Stimulated activated CD8-positive, alpha-beta memory T cell treated with anti-CD3 and anti-CD28 coated beads, Interleukin-7, amount 100 ng/mL, for 24 hours (primary cell): Measurements from ENCODE around the gene MAGEH1.
"Not testable (repeated sequence)": the region's sequence is repeated elsewhere in the genome, so short reads cannot be mapped to it uniquely, and the experiment has no call there.

Experiments
- DNase-seq: peaks from one replicate; pipeline ENCODE4 v3.0.0-alpha.2; 2020; ENCODE audit warnings: low read depth

Gene MAGEH1, protein sequence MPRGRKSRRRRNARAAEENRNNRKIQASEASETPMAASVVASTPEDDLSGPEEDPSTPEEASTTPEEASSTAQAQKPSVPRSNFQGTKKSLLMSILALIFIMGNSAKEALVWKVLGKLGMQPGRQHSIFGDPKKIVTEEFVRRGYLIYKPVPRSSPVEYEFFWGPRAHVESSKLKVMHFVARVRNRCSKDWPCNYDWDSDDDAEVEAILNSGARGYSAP

DNA sequence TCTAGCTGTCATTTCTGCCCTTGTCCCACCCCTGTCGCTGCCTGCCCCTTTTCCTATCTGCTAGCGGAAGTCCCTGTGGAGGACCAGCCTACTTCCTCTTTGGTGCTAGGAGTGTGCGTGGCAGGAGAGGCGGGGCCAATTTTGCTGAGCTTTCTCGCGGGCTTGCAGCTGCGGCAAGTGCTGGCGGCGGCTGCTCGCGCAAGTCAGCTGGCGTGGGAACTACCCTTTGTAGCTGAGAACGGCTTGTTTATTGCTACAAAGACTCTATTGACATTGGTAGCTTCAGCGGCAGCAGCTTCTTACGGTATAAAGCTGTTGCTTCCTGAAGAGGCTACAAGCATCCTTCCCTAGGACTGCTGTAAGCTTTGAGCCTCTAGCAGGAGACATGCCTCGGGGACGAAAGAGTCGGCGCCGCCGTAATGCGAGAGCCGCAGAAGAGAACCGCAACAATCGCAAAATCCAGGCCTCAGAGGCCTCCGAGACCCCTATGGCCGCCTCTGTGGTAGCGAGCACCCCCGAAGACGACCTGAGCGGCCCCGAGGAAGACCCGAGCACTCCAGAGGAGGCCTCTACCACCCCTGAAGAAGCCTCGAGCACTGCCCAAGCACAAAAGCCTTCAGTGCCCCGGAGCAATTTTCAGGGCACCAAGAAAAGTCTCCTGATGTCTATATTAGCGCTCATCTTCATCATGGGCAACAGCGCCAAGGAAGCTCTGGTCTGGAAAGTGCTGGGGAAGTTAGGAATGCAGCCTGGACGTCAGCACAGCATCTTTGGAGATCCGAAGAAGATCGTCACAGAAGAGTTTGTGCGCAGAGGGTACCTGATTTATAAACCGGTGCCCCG lies at the start of gene MAGEH1:
MAGEH1 (plus strand) TSS at position 138 of the 843 bp plus-strand sequence; CDS start at position 386, 248 bp downstream.
- DNase-seq, result peak; percentile 51

DNA sequence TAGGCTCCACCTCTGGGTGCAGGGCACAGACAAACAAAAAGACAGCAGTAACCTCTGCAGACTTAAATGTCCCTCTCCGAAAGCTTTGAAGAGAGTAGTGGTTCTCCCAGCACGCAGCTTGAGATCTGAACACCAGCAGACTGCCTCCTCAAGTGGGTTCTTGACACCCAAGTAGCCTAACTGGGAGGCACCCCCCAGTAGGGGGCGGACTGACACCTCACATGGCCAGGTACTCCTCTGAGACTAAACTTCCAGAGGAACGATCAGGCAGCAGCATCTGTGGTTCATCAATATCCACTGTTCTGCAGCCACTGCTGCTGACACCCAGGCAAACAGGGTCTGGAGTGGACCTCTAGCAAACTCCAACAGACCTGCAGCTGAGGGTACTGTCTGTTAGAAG lies 24.8 kb upstream of the MAGEH1 start:
- not testable (repeated sequence) for DNase-seq

DNA sequence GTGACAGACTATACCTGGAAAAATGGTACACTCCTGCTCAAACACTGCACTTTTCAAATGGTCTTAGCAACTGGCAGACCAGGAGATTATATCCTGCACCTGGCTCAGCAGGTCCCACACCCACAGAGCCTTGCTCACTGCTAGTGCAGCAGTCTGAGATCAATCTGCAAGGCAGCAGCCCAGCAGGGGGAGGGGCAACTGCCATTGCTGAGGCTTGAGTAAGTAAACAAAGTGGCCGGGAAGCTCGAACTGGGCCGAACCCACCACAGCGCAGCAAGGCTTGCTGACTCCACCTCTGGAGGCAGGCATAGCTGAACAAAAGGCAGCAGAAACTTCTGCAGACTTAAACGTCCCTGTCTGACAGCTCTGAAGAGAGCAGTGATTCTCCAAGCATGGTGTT lies 8.5 kb upstream of the MAGEH1 start:
- DNase-seq, result not testable (repeated sequence)

DNA sequence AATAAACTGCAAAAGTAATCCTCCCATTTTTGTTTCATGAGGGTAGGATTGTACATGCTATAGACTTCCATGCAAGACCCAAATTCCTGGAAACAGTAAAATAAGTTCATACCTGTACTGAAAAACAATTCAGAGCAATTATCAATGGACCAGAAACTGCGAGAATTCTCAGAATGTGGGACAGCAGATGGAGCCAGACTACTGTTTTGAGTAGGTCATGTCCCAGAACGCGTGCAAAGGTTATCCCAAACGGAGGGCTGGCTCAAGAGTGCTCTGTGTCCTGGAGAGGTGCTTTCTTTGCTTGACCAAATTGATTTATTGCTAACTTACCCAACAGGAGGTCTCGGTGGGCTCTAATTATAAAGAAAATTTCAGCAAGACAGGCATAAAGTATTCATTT lies 1.7 kb upstream of the MAGEH1 start:
- DNase-seq, result no peak

DNA sequence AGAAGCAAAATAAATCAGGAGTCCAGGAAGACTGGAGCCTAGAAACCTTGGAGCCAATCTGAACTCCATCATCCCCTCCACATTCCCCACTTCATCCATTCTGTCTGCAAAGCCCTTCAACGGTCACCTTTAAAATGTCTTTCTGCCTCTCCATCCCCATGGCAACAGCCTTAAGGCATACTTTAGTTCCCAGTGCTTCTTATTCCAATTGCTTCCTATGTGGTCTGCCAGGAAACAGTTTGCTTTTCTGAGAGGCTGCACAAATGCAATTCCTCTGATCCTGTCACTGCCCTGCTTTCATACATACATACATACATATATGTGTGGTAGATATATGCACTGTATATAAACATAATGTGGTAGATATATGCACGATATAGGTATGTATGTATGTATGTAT lies 786 bp upstream of the MAGEH1 start:
- no peak for DNase-seq

DNA sequence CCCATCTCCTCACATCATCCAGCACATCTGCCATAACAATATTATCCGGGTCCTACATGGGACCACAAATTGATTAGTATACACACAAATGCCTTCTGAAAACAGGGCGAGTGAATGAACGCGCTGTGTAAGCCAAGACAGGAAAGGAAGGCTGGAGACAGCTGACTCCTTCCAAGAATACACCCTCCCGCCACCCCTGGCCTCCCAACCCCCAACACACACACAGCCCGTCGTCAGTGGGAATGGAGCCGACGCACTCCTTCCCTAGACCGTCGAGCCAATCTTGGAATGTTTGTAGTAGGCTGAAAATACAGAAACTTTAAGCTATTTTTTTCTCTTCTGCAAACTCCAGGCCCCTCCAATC lies 319 bp upstream of the MAGEH1 start:
- no peak for DNase-seq

DNA sequence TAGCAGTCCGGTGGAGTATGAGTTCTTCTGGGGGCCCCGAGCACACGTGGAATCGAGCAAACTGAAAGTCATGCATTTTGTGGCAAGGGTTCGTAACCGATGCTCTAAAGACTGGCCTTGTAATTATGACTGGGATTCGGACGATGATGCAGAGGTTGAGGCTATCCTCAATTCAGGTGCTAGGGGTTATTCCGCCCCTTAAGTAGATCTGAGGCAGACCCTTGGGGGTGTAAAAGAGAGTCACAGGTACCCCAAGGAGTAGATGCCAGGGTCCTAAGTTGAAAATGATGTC lies 852 bp downstream of the MAGEH1 start:
- no peak for DNase-seq

DNA sequence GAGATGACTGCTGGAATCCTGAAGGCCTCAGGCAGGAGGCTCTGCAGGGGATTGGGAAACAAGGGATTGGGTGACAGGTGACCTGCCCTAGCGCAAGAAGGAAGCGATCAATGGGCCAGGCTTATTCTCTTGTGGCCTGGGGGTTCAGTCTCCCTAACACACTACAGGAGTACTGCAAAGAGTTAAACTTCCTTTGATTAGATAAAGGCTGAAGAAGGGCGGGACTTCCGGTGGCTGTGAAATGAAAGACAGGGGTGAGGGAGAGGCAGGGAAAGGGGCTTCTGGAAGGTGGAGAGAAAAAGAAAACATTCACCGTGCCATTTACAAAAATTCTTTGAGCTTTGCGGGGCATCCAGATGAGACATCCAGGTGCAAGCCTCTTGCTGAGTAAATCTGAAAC lies 3.8 kb downstream of the MAGEH1 start:
- not testable (repeated sequence) for DNase-seq

DNA sequence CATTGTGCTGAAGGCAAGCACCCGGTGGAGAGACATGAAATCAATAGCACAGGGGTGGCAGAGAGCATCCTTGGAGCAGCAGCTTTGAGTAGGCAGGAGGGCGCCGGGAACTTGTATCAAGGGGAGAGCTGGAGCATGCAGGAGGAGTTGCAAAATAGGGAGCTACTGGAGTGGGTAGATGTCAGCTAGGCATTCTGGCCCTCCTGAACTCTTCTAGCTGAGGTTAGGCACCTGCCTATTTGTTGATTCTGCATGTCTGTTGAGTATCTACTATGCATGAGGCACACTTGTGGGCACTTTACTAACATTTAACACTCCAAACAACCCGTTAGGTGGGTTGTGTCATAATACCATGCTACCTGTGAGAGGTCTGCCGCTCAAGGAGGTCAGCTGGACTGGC lies 7.5 kb downstream of the MAGEH1 start:
- DNase-seq, result not testable (repeated sequence)

DNA sequence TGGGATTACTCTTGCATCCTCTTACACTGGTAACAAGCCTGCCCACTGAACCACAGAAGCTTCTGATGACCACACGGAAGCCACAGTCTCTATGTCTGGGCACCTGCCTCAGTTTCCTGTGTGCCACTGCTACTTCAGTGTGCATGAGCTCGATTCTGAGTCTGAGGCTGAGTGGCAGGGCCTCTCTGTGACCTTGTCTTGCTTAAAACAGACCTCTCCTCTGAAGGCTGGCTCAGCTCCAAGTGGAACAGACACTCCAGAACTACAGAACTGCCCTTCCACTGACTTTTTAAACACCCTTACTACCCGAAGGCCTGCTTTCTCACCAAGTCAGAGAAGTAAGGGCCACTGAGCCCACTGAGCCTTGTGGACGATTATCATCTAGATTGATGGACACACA lies 8.0 kb downstream of the MAGEH1 start:
- DNase-seq, result not testable (repeated sequence)

DNA sequence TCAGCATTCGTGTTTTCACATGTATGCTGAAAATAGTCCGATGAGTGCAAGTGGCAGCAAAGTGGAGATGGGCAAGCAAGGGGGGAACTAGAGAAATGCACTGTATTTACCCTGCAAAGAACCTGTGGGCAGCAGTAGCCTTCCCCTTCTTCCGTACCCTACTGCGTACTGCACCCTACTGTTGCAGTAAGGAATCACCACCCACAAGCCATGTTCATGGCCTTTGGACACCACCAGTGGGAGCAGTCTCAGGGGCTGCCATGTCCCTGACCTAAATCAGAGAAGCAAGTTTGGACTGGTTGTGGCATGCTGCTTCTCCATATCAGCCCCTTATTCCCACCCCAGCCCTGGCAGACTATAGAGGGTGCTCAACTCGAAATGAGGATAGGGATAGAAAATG lies 12.1 kb downstream of the MAGEH1 start:
- not testable (repeated sequence) for DNase-seq

DNA sequence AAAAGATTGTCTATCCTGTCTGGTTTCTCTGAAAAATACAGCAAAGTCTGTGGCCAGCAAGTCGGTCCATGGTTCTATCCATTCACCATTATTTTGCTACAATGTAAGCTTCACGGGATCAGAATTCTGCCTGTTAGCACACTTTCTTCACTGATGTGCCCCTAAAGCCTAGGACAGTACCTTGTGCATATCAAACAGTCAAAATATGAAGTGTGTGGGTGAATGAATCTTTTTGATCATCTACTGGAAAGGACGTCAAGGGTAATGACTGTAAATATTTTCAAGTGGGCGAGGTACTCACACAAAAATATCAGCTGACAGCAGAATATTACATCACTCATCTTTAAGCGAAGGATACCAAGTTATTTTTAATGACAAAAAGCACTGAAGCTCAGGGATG lies 13.2 kb downstream of the MAGEH1 start:
- not testable (repeated sequence) for DNase-seq

DNA sequence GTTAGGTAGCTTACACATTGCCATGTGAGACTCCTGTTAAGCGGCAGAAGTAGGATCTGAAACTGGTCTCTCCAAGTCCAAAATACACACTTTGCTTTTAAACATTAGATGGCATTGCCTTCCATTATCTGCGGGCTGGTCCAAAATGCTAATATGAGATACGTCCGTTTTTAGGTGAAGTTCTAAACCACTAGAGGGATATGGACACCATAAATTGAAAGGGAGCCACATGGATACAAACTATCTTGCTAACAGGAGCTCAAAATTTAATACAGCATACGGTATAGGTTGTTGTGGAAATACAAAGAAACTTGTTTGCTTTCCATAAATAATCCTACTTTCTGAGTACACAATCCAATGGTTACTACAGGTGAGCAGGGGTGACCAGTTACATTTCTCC lies 13.9 kb downstream of the MAGEH1 start:
- DNase-seq, result not testable (repeated sequence)

DNA sequence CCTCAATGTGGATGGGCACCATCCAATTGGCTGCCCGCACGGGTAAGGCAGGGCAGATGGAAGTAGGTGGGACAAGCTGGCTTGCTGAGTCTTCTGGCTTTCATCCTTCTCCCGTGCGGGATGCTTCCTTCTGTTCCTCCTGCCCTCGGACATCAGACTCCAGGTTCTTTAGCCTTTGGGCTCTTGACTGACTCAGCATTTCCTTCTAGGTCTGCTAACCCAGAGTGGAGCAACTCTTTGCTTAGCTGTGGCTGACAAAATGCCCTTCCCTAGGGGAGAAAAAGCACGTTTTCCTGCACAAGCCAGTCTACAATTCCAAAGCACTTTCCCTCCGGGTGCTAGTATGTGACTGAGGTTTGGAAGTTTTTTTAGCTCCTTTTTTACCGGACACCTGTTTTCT lies 28.0 kb downstream of the MAGEH1 start:
- DNase-seq, result not testable (repeated sequence)

DNA sequence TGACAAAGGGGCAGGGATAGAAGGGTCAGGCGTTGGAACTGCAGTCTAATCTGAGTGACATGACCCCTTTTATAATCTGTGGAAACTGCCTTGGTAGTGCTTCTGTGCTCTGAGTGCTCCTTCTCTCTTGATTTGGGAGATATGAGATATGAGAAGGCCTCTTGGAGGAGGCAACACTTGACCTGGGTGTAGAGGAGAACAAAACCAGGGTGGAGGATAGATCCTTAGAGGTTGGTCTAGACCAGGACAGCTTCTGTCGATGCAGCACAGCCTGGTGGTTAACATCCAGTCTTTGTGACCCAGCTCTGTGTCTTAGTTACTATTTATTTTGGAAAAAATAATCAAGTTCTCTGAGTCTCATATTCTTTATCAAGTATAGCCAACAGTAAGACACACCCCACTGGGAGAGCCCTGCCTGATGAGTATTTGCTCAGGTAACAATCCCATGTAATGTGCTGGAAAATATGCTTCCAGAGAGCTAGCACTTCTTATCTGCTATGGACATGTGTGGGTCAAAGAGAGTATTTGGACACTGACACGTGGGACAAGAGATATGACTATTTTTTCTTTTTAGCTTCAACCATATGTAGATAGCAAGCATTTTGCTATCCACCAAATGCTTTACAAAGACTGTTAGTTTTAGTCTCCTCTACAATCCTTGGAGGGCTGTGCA lies 28.6 kb downstream of the MAGEH1 start:
- DNase-seq, result no peak

DNA sequence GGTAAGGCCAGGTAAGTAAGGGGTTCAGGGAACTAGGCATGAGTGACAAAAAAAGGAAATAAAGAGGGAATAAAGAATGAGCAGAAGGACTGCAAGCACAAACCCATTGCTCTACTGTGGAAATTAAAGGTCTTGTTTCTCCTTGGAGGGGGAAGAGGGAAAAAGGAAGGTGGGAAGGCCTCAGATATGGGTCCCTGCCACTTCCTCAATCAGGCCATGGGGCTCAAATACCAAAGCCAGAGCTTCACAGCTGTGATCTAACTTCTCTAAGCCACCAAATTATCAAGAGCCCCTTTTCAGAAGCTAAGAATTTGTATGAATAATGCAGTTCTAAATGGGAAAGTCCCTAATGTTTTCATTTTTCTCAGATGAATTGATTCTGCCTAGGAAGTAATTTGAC lies 33.0 kb downstream of the MAGEH1 start:
- DNase-seq, result no peak

DNA sequence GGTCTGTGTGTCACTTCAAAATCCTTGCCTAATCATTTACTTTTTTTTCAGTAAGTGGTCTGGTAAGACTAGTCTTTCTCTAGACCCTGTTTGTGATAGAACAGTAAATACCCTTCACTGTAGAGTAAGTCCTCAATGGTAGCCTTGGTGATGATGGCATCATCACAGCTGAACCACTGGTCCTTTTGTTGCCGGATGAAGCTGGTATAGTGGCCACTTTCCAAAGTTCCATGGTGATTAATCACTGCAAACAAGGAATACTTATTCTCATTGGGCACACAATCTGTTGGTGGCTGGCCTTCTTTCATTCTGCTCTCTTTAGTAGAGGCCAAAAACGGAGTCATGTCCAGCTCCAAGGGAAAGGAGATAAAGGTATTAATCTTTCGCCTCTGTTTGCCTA lies 34.8 kb downstream of the MAGEH1 start:
- no peak for DNase-seq

DNA sequence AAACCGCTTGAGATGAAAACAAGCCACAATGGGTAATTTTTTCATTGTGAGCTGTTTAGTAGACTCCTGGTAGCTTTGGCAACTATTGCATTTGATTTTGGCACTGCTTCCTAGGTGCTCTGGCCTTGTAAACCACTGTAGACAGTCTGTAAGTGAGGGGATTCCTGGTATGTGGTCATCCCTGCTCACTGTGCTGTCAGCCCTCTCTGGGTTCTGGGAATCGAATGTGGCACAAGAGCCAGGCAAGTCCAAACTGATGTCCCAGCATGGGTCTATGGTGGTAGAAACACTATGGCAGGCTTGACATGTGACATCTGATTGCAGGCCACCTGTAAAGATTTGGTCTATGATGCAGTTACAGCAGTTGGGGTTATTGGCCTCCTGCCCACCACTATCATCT lies 35.2 kb downstream of the MAGEH1 start:
- DNase-seq, result no peak

DNA sequence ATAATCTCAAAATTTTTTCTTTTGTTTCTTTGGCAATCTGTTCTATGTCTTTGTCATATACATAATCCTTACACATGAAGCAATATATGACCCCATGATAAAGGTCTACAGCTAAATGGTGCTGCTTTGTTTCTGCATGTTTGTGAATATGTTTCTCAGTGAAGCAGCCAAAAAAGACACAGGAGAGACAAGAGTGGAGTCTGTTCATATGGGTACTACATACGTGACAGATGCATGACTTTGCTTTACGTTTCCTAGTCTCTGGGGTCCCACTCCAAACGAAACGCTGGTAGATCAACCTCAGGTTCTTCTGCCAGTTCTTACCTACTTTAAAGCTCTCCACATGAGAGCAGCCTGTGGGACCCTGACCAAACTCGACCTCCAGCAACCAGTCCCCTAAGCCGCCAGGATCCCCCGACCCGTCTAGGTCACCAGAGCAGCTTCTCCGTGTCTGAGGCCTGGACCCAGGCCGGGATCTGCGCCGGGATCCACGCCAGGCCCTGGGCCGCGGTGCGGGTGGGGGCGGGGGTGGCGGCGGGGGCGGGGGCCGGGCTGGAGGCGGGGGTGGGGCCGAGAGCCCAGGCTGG lies 36.2 kb downstream of the MAGEH1 start:
- DNase-seq, result no peak

DNA sequence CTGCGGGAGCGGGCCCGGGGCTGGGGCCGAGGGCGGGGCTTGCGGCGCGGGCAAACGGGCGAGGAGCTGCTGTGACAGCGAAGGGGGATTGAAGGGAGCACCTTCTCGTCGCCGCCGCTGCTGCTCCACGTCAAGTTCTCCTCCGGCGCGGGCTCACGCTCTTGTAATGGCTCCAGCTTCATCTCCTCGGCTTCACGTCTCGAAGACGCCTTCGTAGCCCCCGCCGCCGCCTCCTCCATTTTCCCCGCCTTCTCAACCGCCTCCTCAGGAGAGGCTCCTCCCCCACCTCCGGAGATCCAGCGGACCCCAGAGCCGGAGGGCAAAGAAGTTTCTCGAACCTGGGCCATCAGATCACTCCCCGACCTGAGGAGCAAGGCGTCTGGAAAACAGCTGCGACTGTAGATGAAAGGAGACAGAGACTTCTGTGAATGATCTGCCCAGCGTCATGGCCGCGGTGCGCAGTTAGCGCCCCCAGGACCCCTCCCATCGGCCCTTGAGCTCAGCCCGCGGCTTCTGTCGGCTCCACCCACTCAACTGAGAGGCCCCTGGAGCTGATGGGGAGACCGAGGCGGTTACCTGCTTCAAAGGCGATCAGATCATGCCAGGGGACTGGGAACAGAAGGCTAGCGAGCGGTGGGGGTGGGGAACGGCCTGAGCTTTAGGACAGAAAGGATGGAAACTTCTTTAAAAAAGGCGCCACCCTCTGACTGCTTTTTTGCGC lies 36.8 kb downstream of the MAGEH1 start:
- DNase-seq, result no peak

DNA sequence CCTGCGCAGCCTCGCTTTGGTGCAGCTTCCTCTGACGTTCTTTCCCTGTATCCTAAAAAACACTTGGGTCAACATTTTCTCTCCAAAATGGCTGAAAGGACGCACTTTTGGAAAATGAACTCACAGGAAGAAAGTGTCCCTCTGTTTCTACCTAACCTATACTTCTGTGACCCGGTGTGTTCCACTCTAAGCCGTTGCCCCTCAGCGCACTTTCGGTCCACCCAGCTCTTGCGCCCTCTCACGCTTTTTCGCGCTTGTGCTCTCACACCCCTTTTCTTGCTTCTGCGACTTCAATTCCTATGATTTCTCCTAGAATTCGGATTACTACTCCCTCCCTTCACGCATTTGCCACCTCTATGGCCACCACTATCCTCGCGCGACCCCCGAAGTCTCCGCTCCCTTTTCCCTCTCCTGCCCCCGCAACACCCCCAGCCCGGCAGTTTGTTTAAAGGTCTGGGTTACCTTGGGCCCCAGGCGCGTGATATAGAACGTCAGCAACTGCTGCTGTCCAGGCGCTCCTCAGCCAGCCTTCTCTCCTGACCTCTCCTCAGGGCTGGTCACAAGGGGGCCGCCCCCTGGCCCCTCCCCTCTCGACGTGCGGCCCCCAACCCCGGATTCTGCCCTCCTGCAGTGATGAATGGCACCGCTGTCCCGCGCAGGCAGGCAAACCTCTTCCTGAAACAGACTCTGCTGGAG lies 37.5 kb downstream of the MAGEH1 start, which contains the start of gene USP51:
USP51 (minus strand) TSS at position 535 of the 696 bp plus-strand sequence. CDS start 909 bp downstream, outside the sequence.
- no peak for DNase-seq
